ENCODE measurements around the gene TRAFD1. TPM values are rescaled to one million over a fixed set of nuclear protein-coding genes. Genes with fewer than 3 reads are reported as not detected.

Gene TRAFD1
- total RNA-seq, 1 donor from 2014 or later: 40.4 TPM

- no peaks in the 10 kb centered on the region for H3K27me3 Mint-ChIP-seq
- H3K9me3 Mint-ChIP-seq: no peaks in the 10 kb centered on the region
- no peak overlapping the region for H3K4me3 Mint-ChIP-seq
- no peaks in the 10 kb centered on the region for H3K4me1 Mint-ChIP-seq (ENCODE audit: unreplicated experiment)
- no peak for TF ChIP-seq CTCF (conservative IDR thresholded peaks at IDR 0.05)
- peaks cover 14% of the 10 kb centered on the region for H3K36me3 Mint-ChIP-seq
- no peak for DNase-seq (ENCODE audit: extremely low spot score, unreplicated experiment)
- H3K27ac Mint-ChIP-seq: no peak overlapping the region
Measured at GRCh38 chr12:112172556-112173324, 47.4 kb downstream of the TRAFD1 start.

GRCh38 chr12:112175361-112176155 is 50.2 kb downstream of the TRAFD1 start:
- no peaks in the 10 kb centered on the region for H3K27me3 Mint-ChIP-seq
- peaks cover 11% of the 10 kb centered on the region for H3K36me3 Mint-ChIP-seq
- no peak overlapping the region for H3K4me3 Mint-ChIP-seq
- H3K27ac Mint-ChIP-seq: no peak overlapping the region
- no peak for TF ChIP-seq CTCF (conservative IDR thresholded peaks at IDR 0.05)
- DNase-seq (ENCODE audit: extremely low spot score, unreplicated experiment): no peak
- H3K9me3 Mint-ChIP-seq: no peaks in the 10 kb centered on the region
- H3K4me1 Mint-ChIP-seq (ENCODE audit: unreplicated experiment): no peaks in the 10 kb centered on the region

GRCh38 chr12:112176321-112177010 is 51.1 kb downstream of the TRAFD1 start:
- H3K27ac Mint-ChIP-seq: no peak overlapping the region
- no peaks in the 10 kb centered on the region for H3K9me3 Mint-ChIP-seq
- H3K27me3 Mint-ChIP-seq: no peaks in the 10 kb centered on the region
- H3K36me3 Mint-ChIP-seq: peaks cover 12% of the 10 kb centered on the region
- no peak for TF ChIP-seq CTCF (conservative IDR thresholded peaks at IDR 0.05)
- no peaks in the 10 kb centered on the region for H3K4me1 Mint-ChIP-seq (ENCODE audit: unreplicated experiment)
- DNase-seq (ENCODE audit: extremely low spot score, unreplicated experiment): no peak
- H3K4me3 Mint-ChIP-seq: no peak overlapping the region

GRCh38 chr12:112178796-112179195 is 53.4 kb downstream of the TRAFD1 start:
- H3K36me3 Mint-ChIP-seq: peaks cover 7% of the 10 kb centered on the region

More at GRCh38 chr12:112178796-112179195, 53.4 kb downstream of the TRAFD1 start:
- no peak for DNase-seq (ENCODE audit: extremely low spot score, unreplicated experiment)
- H3K4me1 Mint-ChIP-seq (ENCODE audit: unreplicated experiment): peaks cover 3% of the 10 kb centered on the region
- no peak overlapping the region for H3K4me3 Mint-ChIP-seq
- H3K27me3 Mint-ChIP-seq: no peaks in the 10 kb centered on the region
- no peak overlapping the region for H3K27ac Mint-ChIP-seq
- no peaks in the 10 kb centered on the region for H3K9me3 Mint-ChIP-seq
- TF ChIP-seq CTCF (conservative IDR thresholded peaks at IDR 0.05): no peak

Data from type B pancreatic cell (in vitro differentiated cells).